ENCODE results near the gene CKAP2L. TPM values are rescaled to one million over a fixed set of nuclear protein-coding genes. Genes with fewer than 3 reads are reported as not detected.

Gene CKAP2L
- polyA plus RNA-seq, 1 donor from 2014 or later: 0.78 TPM

GRCh38 chr2:112692918-112693317, 71.5 kb downstream of the CKAP2L start:
- H3K9me2 ChIP-seq (ENCODE audit: insufficient read depth, low read length): no peaks in the 10 kb centered on the region
- H3F3A ChIP-seq (ENCODE audit: insufficient read depth, low read length, poor library complexity, severe bottlenecking): no peaks in the 10 kb centered on the region
- no peak overlapping the region for H3K4me3 ChIP-seq (ENCODE audit: low read length)
- no peaks in the 10 kb centered on the region for H3K9me3 ChIP-seq (ENCODE audit: low read length)
- no peaks in the 10 kb centered on the region for H3K27me3 ChIP-seq (ENCODE audit: insufficient read depth, low read depth, low read length)
- no peak overlapping the region for H3K27ac ChIP-seq (ENCODE audit: low read length)
- no peak for TF ChIP-seq RAD21 (conservative IDR thresholded peaks at IDR 0.05)
- no peak for TF ChIP-seq REST (IDR thresholded peaks at IDR 0.05; ENCODE audit: borderline replicate concordance)
- no peak for TF ChIP-seq EZH2 (IDR thresholded peaks at IDR 0.05; ENCODE audit: borderline replicate concordance, insufficient read depth, low read length, poor library complexity, severe bottlenecking)
- no peak for TF ChIP-seq EP300 (conservative IDR thresholded peaks at IDR 0.05; ENCODE audit: poor library complexity, severe bottlenecking)
- TF ChIP-seq, protein P1, sequence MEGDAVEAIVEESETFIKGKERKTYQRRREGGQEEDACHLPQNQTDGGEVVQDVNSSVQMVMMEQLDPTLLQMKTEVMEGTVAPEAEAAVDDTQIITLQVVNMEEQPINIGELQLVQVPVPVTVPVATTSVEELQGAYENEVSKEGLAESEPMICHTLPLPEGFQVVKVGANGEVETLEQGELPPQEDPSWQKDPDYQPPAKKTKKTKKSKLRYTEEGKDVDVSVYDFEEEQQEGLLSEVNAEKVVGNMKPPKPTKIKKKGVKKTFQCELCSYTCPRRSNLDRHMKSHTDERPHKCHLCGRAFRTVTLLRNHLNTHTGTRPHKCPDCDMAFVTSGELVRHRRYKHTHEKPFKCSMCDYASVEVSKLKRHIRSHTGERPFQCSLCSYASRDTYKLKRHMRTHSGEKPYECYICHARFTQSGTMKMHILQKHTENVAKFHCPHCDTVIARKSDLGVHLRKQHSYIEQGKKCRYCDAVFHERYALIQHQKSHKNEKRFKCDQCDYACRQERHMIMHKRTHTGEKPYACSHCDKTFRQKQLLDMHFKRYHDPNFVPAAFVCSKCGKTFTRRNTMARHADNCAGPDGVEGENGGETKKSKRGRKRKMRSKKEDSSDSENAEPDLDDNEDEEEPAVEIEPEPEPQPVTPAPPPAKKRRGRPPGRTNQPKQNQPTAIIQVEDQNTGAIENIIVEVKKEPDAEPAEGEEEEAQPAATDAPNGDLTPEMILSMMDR (IDR thresholded peaks at IDR 0.05; ENCODE audit: poor library complexity, severe bottlenecking): no peak
- no peak for TF ChIP-seq MXI1 (conservative IDR thresholded peaks at IDR 0.05; ENCODE audit: poor library complexity, severe bottlenecking)
- TF ChIP-seq SMC3 (conservative IDR thresholded peaks at IDR 0.05; ENCODE audit: poor library complexity): no peak
- TF ChIP-seq TAF1 (IDR thresholded peaks at IDR 0.05; ENCODE audit: low read depth): no peak
- no peak for TF ChIP-seq POLR2AphosphoS5 (IDR thresholded peaks at IDR 0.05)
- no peaks in the 10 kb centered on the region for H3K79me2 ChIP-seq (replicated peaks; ENCODE audit: insufficient read depth, low read length)
- no peak overlapping the region for H3K9ac ChIP-seq (ENCODE audit: low read length)
- no peaks in the 10 kb centered on the region for H4K20me1 ChIP-seq (ENCODE audit: insufficient read depth)
- no peaks in the 10 kb centered on the region for H3K36me3 ChIP-seq (ENCODE audit: insufficient read depth, low read length)
- no peak overlapping the region for H2AFZ ChIP-seq (ENCODE audit: low read depth, low read length)
- H3K4me2 ChIP-seq (ENCODE audit: low read length): no peak overlapping the region

DNA sequence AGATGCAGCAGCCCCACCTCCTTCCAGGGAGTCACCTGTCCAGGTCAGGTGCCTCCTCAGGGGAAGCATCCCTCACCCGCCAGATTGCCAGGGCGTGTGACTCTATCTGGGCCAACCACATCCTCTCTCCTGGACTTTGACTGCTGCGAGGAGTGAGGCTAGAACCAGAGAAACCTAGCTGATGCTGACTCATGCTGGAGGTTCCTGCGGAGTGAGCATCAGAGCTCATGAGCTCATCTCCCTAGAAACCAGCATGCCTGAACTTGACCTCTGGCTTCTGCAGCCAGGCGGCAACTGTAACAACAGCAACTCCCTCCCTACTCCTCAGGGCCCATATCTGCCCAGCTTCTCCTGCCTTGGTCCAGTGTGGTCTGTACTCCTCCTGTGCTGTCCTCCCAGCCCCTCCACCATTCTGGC, 71.9 kb downstream of the CKAP2L start:
- no peaks in the 10 kb centered on the region for H3K9me2 ChIP-seq (ENCODE audit: insufficient read depth, low read length)
- H3K9ac ChIP-seq (ENCODE audit: low read length): no peak overlapping the region
- no peaks in the 10 kb centered on the region for H3K27me3 ChIP-seq (ENCODE audit: insufficient read depth, low read depth, low read length)
- H3F3A ChIP-seq (ENCODE audit: insufficient read depth, low read length, poor library complexity, severe bottlenecking): no peaks in the 10 kb centered on the region
- no peaks in the 10 kb centered on the region for H3K79me2 ChIP-seq (replicated peaks; ENCODE audit: insufficient read depth, low read length)
- no peaks in the 10 kb centered on the region for H3K36me3 ChIP-seq (ENCODE audit: insufficient read depth, low read length)
- no peak overlapping the region for H3K4me2 ChIP-seq (ENCODE audit: low read length)
- no peak overlapping the region for H3K4me3 ChIP-seq (ENCODE audit: low read length)
- no peak overlapping the region for H2AFZ ChIP-seq (ENCODE audit: low read depth, low read length)
- H3K9me3 ChIP-seq (ENCODE audit: low read length): no peaks in the 10 kb centered on the region
- H3K27ac ChIP-seq (ENCODE audit: low read length): no peak overlapping the region
- TF ChIP-seq, protein P1 (IDR thresholded peaks at IDR 0.05; ENCODE audit: poor library complexity, severe bottlenecking): no peak
- TF ChIP-seq EP300 (conservative IDR thresholded peaks at IDR 0.05; ENCODE audit: poor library complexity, severe bottlenecking) (no peak), REST (IDR thresholded peaks at IDR 0.05; ENCODE audit: borderline replicate concordance) (no peak), TAF1 (IDR thresholded peaks at IDR 0.05; ENCODE audit: low read depth) (no peak), MXI1 (conservative IDR thresholded peaks at IDR 0.05; ENCODE audit: poor library complexity, severe bottlenecking) (no peak)
- H4K20me1 ChIP-seq (ENCODE audit: insufficient read depth): no peaks in the 10 kb centered on the region
